Fibroblast of mammary gland (primary cell): ENCODE data around the gene HID1.

ENCODE experiments used
- DNase-seq: peaks from one replicate; pipeline ENCODE4 v3.0.0-alpha.2; 2010; ENCODE audit warnings: low read depth
- H3K4me3 ChIP-seq: 2 replicates; pipeline ENCODE4 v1.5.1; 2011; ENCODE audit warnings: low read depth, mild to moderate bottlenecking, low read length, moderate library complexity; ENCODE audit not compliant: control insufficient read depth
- CTCF ChIP-seq: conservative IDR thresholded peaks from 2 replicates; pipeline ENCODE4 v1.5.1; 2011; ENCODE audit warnings: low read depth, low read length, inconsistent platforms; ENCODE audit not compliant: control insufficient read depth, insufficient read depth

HID1 gene

GRCh38 chr17:74947041-74947754, 25.4 kb downstream of the HID1 start:
- H3K4me3 ChIP-seq, result no peak overlapping the region
- TF ChIP-seq CTCF, result no peak
- DNase-seq, result no peak

- no peak overlapping the region for H3K4me3 ChIP-seq
- TF ChIP-seq CTCF, result no peak
- no peak for DNase-seq
Observed at GRCh38 chr17:74946641-74947040, 25.9 kb downstream of the HID1 start.

- H3K4me3 ChIP-seq, result no peak overlapping the region
- no peak for DNase-seq
- no peak for TF ChIP-seq CTCF
Observed at GRCh38 chr17:74945543-74945942, 27.0 kb downstream of the HID1 start.

- TF ChIP-seq CTCF, result no peak
- DNase-seq, result no peak
- no peak overlapping the region for H3K4me3 ChIP-seq
Observed at GRCh38 chr17:74943808-74944522, 28.6 kb downstream of the HID1 start.

- no peak for TF ChIP-seq CTCF
- H3K4me3 ChIP-seq, result no peak overlapping the region
- DNase-seq, result no peak
Observed at GRCh38 chr17:74941128-74941725, 31.3 kb downstream of the HID1 start.

- no peak for DNase-seq
- TF ChIP-seq CTCF, result no peak
- H3K4me3 ChIP-seq, result no peak overlapping the region
Observed at GRCh38 chr17:74939534-74939933, 33.0 kb downstream of the HID1 start.
